GM12878 (cell line): Measurements from ENCODE around the gene CACHD1.

ENCODE experiments used
- CHD2 ChIP-seq: IDR thresholded peaks from 2 replicates; pipeline ENCODE4 v1.6.1; 2011; ENCODE audit warnings: low read depth, low read length, improper control_type of control experiment, borderline replicate concordance
- SMC3 ChIP-seq: IDR thresholded peaks from 2 replicates; pipeline ENCODE4 v1.6.1; 2011; ENCODE audit warnings: low read length, improper control_type of control experiment, borderline replicate concordance
- ZBTB33 ChIP-seq: fragments of 450-650 bp; IDR thresholded peaks from 2 replicates; pipeline ENCODE4 v1.6.1; 2017; ENCODE audit warnings: mild to moderate bottlenecking
- TF ChIP-seq, protein P1 (sequence below): fragments of 450-650 bp; IDR thresholded peaks from 2 replicates; pipeline ENCODE4 v1.6.1; 2014; ENCODE audit warnings: mild to moderate bottlenecking

GRCh38 chr1:64433308-64433707, 36.6 kb upstream of the CACHD1 start:
- TF ChIP-seq CHD2 (no peak), ZBTB33 (no peak), SMC3 (no peak)
- TF ChIP-seq, protein P1, sequence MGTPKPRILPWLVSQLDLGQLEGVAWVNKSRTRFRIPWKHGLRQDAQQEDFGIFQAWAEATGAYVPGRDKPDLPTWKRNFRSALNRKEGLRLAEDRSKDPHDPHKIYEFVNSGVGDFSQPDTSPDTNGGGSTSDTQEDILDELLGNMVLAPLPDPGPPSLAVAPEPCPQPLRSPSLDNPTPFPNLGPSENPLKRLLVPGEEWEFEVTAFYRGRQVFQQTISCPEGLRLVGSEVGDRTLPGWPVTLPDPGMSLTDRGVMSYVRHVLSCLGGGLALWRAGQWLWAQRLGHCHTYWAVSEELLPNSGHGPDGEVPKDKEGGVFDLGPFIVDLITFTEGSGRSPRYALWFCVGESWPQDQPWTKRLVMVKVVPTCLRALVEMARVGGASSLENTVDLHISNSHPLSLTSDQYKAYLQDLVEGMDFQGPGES = no peak
